Measurements from ENCODE around the gene PRKAG2.

GRCh38 chr7:151665368-151665767 lies 211.5 kb downstream of the PRKAG2 start:
- TF ChIP-seq, protein P1, sequence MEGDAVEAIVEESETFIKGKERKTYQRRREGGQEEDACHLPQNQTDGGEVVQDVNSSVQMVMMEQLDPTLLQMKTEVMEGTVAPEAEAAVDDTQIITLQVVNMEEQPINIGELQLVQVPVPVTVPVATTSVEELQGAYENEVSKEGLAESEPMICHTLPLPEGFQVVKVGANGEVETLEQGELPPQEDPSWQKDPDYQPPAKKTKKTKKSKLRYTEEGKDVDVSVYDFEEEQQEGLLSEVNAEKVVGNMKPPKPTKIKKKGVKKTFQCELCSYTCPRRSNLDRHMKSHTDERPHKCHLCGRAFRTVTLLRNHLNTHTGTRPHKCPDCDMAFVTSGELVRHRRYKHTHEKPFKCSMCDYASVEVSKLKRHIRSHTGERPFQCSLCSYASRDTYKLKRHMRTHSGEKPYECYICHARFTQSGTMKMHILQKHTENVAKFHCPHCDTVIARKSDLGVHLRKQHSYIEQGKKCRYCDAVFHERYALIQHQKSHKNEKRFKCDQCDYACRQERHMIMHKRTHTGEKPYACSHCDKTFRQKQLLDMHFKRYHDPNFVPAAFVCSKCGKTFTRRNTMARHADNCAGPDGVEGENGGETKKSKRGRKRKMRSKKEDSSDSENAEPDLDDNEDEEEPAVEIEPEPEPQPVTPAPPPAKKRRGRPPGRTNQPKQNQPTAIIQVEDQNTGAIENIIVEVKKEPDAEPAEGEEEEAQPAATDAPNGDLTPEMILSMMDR (IDR thresholded peaks at IDR 0.05), result no peak
- TF ChIP-seq POLR2A (IDR thresholded peaks at IDR 0.05), result no peak
- TF ChIP-seq POLR2AphosphoS5 (IDR thresholded peaks at IDR 0.05), result no peak

Measured in breast epithelium (tissue), 3 donors.